Thyroid gland (tissue), 4 donors: ENCODE measurements around the gene PLXNA4. TPM values are rescaled to one million over a fixed set of nuclear protein-coding genes. Genes with fewer than 3 reads are reported as not detected.

Source experiments
- DNase-seq, 2 donors: peaks; one replicate each; pipeline ENCODE4 v3.0.0-alpha.2; 2019
- H3K27ac ChIP-seq, 3 donors: fragments of 200-600 bp; sonication (generic); 1 replicate in 2 of 3; 2 replicates in 1 of 3; pipeline ENCODE4 v1.5.1; 2016 to 2019; ENCODE audit warnings: mild to moderate bottlenecking in 1 of 3, moderate library complexity in 1 of 3
- H3K27me3 ChIP-seq: fragments of 200-600 bp; sonication (generic); one replicate; pipeline ENCODE4 v1.5.1; 2019
- H3K36me3 ChIP-seq, 2 donors: fragments of 200-600 bp; sonication (generic); one replicate each; pipeline ENCODE4 v1.5.1; 2016 to 2019
- H3K4me1 ChIP-seq, 2 donors: fragments of 200-600 bp; sonication (generic); one replicate each; pipeline ENCODE4 v1.5.1; 2017 to 2019
- H3K4me3 ChIP-seq, 3 donors: fragments of 200-600 bp; sonication (generic); replicated peaks in 1 of 3; 1 replicate in 2 of 3; 2 replicates in 1 of 3; pipeline ENCODE4 v1.5.1; 2016; ENCODE audit warnings: mild to moderate bottlenecking in 1 of 3
- H3K9me3 ChIP-seq: fragments of 200-600 bp; sonication (generic); one replicate; pipeline ENCODE4 v1.5.1; 2017
- CTCF ChIP-seq, 6 experiments: fragments of 200-600 bp in 3 of 6; fragments of 450-650 bp in 3 of 6; sonication (generic) in 3 of 6; IDR thresholded peaks; one replicate each; pipeline ENCODE4 v1.5.1; 2016 to 2019; ENCODE audit warnings: antibody characterized with exemption in 6 of 6, mild to moderate bottlenecking in 2 of 6, inconsistent platforms in 1 of 6, moderate library complexity in 1 of 6
- POLR2A ChIP-seq, 2 donors: fragments of 450-650 bp; IDR thresholded peaks; one replicate each; pipeline ENCODE4 v1.6.1; 2017; ENCODE audit warnings: antibody characterized with exemption in 2 of 2, mild to moderate bottlenecking in 2 of 2, moderate library complexity in 1 of 2
- WGBS, 2 donors: methylation state at CpG; one replicate each; pipeline ENCODE4 v1.1.5; 2017; 5-methylcytosine and 5-hydroxymethylcytosine counted together
- intact Hi-C: fragments of 100-400 bp; cut with DNase I; formaldehyde crosslinking; loops from one replicate; pipeline ENCODE4 v1.15.1; 2023
- total RNA-seq, 4 donors: library from RNA; depleted of rRNA; stranded (reverse); fragments of >200 nt; gene quantifications; one replicate each; pipeline ENCODE4 v1.2.3, GENCODE V29; 2016

PLXNA4 gene
- total RNA-seq, 4 donors from 2014 or later, result 1.3 to 8.3 (median 2.4) TPM

GRCh38 chr7:132300599-132301277 lies 275.5 kb downstream of the PLXNA4 start:
- intact Hi-C loops, result no loop called here
- H3K27ac ChIP-seq, result no peak overlapping the region
- WGBS, 2 donors, result 66 to 68% methylated on average over 4 to 6 of the region's 6 CpGs
- H3K27me3 ChIP-seq, result no peaks in the 10 kb centered on the region
- DNase-seq, result no peak
- H3K4me1 ChIP-seq, result no peaks in the 10 kb centered on the region
- no peaks in the 10 kb centered on the region for H3K9me3 ChIP-seq
- TF ChIP-seq CTCF (IDR thresholded peaks at IDR 0.05), result no peak
- no peak for TF ChIP-seq POLR2A (IDR thresholded peaks at IDR 0.05)
- no peak overlapping the region for H3K4me3 ChIP-seq
- no peaks in the 10 kb centered on the region for H3K36me3 ChIP-seq

- Histone ChIP-seq H3K27me3 (no peaks in the 10 kb centered on the region), H3K4me3 (no peak overlapping the region), H3K36me3 (no peaks in the 10 kb centered on the region), H3K4me1 (no peaks in the 10 kb centered on the region), H3K9me3 (no peaks in the 10 kb centered on the region), H3K27ac (no peak overlapping the region)
- WGBS, 2 donors, result 73 to 75% methylated on average over 4 of the region's 4 CpGs
- intact Hi-C loops, result no loop called here
- no peak for DNase-seq
- no peak for TF ChIP-seq CTCF (IDR thresholded peaks at IDR 0.05)
- TF ChIP-seq POLR2A (IDR thresholded peaks at IDR 0.05), result no peak
Measured at GRCh38 chr7:132298790-132299189, 277.5 kb downstream of the PLXNA4 start.

GRCh38 chr7:132296820-132297219 lies 279.4 kb downstream of the PLXNA4 start:
- Histone ChIP-seq H3K27me3 (no peaks in the 10 kb centered on the region), H3K9me3 (no peaks in the 10 kb centered on the region), H3K27ac (no peak overlapping the region), H3K4me3 (no peak overlapping the region), H3K36me3 (no peaks in the 10 kb centered on the region), H3K4me1 (no peaks in the 10 kb centered on the region)
- WGBS, 2 donors, result 82 to 87% methylated on average over 8 of the region's 8 CpGs
- DNase-seq, result no peak
- no peak for TF ChIP-seq CTCF (IDR thresholded peaks at IDR 0.05)
- TF ChIP-seq POLR2A (IDR thresholded peaks at IDR 0.05), result no peak
- intact Hi-C loops, result no loop called here

GRCh38 chr7:132295175-132295574 lies 281.1 kb downstream of the PLXNA4 start:
- TF ChIP-seq CTCF (IDR thresholded peaks at IDR 0.05) (no peak), POLR2A (IDR thresholded peaks at IDR 0.05) (no peak)
- H3K27ac ChIP-seq, result no peak overlapping the region

GRCh38 chr7:132292803-132293202 lies 283.5 kb downstream of the PLXNA4 start:
- H3K27me3 ChIP-seq, result no peaks in the 10 kb centered on the region
- H3K36me3 ChIP-seq, result no peaks in the 10 kb centered on the region
- intact Hi-C loops, result no loop called here
- no peaks in the 10 kb centered on the region for H3K9me3 ChIP-seq
- no peak overlapping the region for H3K4me3 ChIP-seq
- DNase-seq, result no peak
- H3K27ac ChIP-seq, result no peak overlapping the region
- WGBS, 2 donors, result 58 to 64% methylated on average over 4 of the region's 4 CpGs
- no peaks in the 10 kb centered on the region for H3K4me1 ChIP-seq
- no peak for TF ChIP-seq CTCF (IDR thresholded peaks at IDR 0.05)
- TF ChIP-seq POLR2A (IDR thresholded peaks at IDR 0.05), result no peak

More at GRCh38 chr7:132295175-132295574, 281.1 kb downstream of the PLXNA4 start:
- WGBS, 2 donors, result 75 to 77% methylated on average over 3 of the region's 3 CpGs
- no peaks in the 10 kb centered on the region for H3K9me3 ChIP-seq
- no peaks in the 10 kb centered on the region for H3K36me3 ChIP-seq
- H3K4me1 ChIP-seq, result no peaks in the 10 kb centered on the region
- intact Hi-C loops, result no loop called here
- no peak for DNase-seq
- H3K27me3 ChIP-seq, result no peaks in the 10 kb centered on the region
- no peak overlapping the region for H3K4me3 ChIP-seq
